Inferior parietal cortex (tissue), 1 donor: ENCODE measurements around the gene SLC22A23.
A peak's percentile ranks its signal among the peaks of the same experiment; 100 is the strongest.

ENCODE experiments used
- DNase-seq: peaks from one replicate; pipeline ENCODE4 v3.0.0-alpha.2; 2016; ENCODE audit errors: extremely low spot score

The SLC22A23 gene

DNA sequence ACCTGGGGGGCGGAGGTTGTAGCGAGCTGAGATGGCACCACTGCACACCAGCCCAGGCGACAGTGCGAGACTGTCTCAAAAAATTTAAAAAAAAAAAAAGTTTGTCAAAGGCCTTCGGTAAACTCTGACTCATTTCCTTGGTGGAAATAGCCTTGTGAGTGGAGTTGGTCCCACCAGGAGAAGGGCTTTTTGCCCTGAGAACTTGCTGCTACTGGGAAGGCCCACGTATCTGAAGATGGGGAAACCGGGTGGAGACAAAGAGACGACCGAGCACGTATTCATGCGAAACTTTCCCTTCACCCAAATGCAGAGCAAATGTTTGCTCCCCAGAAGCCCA lies 51.7 kb downstream of the SLC22A23 start:
- no peak for DNase-seq

- DNase-seq, result no peak
These were observed 53.3 kb downstream of the SLC22A23 start for GRCh38 chr6:3403238-3404173.

GRCh38 chr6:3402310-3403237 lies 54.3 kb downstream of the SLC22A23 start:
- DNase-seq, result no peak

DNA sequence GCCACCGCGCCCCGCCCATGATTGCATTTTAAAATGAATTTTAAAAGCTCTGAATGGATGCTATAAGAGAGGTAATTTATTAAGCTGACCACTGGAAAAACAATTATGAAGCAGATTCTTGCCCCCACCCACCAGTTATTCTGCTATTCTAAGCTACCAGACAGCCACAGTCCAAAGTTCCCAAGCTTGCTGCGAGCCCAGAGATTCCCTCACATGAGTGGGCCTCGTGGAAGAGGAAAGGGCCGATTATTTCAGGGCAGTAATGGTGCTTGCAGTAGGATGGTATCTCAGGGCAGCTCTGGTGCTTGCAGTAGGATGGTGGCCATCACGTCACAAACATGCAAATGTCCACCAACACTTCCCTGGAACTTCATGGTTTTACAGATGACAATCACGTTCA lies 56.7 kb downstream of the SLC22A23 start:
- DNase-seq, result no peak

GRCh38 chr6:3398755-3399696 lies 57.8 kb downstream of the SLC22A23 start:
- DNase-seq, result no peak

DNA sequence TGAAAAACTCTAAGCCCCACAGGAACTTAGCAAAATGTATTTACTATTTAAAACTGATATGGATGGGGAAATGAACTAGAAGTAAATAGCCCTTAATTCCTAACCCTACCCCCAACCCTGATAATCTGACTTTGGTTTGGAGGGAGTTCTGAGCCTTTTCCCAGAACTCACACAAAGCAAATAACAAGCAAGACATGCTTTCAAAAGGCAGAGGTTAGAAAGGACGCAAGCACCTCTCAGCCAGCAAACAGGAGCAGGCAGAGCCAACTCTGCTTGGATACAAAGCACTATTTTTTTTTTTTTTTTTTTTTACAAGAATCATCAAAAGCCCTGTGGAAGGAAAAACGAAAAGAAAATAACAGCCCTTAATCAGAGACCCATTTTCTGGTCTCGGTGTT lies 58.7 kb downstream of the SLC22A23 start:
- no peak for DNase-seq

DNA sequence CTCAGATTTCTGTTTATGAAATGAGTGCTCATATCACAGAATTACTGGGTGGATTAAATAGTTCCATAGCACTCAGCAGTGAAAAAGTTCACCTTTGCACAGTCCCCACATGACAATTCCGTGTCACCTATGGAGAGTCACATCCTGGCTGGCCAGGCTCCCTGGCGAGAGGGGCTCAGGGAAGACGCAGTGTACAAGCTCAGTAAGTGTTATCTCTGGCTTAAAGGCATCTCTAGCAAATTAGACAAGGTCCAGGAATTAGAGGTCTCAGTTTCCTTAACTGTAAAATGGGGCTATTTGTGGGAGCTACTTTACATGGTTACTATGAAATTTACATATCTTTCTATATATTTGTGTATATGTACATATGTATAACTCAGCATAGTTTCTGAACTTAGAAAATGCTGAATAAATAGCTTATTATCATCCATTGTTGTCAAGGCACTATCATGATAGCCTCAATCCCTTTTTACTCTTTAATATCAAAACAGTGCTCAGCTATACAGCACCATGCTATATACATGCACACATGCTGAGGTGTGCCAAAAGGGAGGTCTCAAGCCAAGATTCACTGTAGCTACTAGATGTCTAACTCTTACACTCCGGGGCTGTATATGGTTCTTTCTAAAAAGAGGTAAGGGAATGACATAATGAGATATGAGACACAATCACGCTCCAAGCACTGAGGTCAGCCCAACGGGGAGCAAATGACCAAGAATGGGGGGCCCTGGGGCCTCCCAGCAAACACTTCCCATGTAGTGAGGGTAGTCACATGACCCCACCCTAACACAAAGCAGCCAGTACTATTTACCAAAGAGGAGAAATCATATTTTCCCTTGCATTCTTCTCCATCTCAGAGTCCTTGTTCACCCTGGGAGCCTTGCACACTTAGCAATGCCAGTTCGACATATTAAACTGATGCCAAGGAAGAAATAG lies 59.4 kb downstream of the SLC22A23 start:
- no peak for DNase-seq

- DNase-seq, result no peak
These were observed 60.2 kb downstream of the SLC22A23 start for GRCh38 chr6:3396503-3397180.

DNA sequence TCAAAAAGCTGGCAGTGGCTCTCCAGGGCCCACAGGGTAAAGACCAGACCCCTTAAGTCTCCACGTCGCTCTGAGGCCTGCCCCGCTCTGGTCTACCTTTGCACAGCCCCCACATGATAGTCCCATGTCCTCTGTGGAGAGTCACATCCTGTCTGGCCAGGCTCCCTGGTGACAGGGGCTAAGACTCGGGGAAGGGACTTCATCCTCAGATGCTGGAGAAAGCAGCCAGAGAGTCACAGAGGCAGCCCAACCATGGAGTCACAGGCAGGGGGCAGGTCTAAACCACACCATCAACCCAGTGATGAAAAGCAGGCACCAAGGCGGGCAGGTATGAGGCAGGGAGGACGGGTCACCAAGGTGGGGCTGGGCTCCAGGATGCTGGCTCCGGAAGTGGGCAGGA lies 62.2 kb downstream of the SLC22A23 start:
- no peak for DNase-seq

DNA sequence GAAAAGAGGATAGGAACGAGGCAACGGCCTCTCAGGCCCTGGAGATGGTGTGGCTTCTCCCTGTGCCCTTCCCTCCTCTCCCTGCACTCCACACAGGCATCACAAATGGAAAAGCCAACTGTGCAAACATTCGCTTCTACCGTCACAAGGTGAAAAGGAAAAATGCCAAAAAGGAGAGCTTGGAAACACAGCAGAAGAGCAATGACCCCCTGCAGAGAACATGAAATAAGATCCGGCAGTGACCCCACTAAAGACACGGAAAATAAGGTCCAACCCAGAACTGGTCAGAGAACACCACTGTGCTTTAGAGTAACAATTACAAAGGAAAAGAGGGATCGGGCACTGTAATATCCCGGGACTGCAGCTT lies 63.0 kb downstream of the SLC22A23 start:
- DNase-seq, result no peak

GRCh38 chr6:3392930-3393835 lies 63.7 kb downstream of the SLC22A23 start:
- peak; percentile 60 for DNase-seq

DNA sequence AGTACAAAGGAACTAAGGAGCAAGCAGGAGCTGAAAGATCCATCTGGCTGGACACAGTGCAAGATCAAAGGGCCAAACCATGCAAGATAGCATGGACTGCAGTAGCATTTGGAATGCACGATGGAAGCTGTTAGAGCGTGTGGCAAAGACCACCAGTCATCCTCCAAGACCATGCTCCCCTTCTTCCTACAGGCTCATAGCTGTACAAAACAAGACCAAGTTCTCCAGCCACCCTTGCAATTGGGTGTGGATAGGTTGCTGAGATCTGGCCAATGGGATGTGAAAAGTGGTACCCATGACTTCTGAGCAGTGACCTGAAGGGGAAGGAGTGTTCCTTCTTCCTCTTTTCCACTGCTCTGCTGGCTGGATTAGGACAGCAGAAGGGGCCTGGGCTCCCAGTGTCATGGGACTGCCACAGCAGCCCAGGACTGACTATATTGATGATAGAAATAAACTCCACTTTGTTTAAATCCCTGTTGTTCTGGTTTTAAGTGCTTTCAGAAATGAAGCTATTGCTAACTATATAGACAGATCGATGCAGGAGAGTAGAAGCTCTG lies 64.9 kb downstream of the SLC22A23 start:
- no peak for DNase-seq

- peak; percentile 63 for DNase-seq
These were observed 66.2 kb downstream of the SLC22A23 start for GRCh38 chr6:3390698-3391097.

DNA sequence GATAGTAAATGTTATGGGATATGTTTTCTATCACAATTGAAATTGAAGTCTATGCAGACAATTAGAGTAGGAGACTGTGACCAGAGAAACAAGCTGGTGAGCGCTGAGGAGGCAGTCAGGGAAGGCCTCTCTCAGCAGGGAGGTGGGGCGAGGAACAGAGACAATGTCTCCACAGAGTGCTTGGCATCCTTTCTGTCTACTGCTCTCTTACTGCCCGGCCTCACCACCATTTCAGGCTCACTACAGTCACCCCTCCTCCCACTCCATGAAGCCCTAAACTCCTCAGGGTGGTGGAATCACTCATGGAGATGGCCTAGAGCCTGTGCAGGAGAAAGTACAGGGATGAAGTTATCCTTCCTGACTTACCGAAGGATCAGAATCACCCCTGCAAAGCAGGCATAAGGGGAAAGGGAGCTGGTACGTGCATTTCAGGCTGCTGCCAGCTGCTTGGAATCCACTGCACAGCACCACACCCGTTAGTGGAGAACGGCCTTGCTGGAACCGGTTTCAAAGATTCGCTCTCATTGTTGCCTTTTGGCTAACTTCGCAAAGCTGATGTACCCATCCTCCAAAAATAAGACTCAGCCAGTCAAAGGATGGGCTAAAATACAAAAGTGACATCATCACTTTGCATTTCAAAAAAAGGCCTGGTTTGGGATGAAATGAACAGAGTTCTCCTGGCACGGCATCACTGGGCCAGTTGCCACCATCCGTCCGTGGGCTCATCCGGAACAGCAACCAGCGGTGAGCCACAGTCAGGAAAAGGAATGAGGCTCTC lies 67.3 kb downstream of the SLC22A23 start:
- DNase-seq, result peak; percentile 73

DNA sequence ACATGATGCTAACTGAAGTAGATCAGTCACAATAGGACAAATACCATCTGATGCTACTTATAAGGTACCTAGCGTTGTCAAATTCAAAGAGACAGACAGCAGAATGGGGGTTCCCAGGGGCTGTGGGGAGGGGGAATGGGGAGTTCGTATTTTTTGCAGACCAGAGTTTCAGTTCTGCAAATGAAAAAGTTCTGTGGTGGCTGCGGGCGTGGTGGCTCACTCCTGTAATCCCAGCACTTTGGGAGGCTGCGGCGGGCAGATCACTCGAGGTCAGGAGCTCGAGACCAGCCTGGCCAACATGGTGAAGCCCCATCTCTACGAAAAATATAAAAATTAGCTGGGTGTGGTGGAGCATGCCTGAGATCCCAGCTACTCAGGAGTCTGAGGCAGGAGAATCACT lies 68.1 kb downstream of the SLC22A23 start:
- no peak for DNase-seq

GRCh38 chr6:3386374-3386857 lies 70.4 kb downstream of the SLC22A23 start:
- DNase-seq, result peak; percentile 85

- peak; percentile 89 for DNase-seq
These were observed 71.1 kb downstream of the SLC22A23 start for GRCh38 chr6:3385660-3386151.
